Activated CD4-positive, alpha-beta T cell treated with anti-CD3 and anti-CD28 coated beads for 36 hours (primary cell): Measurements from ENCODE around the gene RADIL. TPM values are rescaled to one million over a fixed set of nuclear protein-coding genes. Genes with fewer than 3 reads are reported as not detected.

ENCODE experiments used
- ATAC-seq: fragments of 200-7000 bp; cut with Tn5 transposase; one replicate; pipeline ENCODE4 v1.10.0; 2021; ENCODE audit warnings: mild to moderate bottlenecking, moderate library complexity
- CTCF ChIA-PET: fragments of 350-600 bp; sonication (Branson Sonifier 250); formaldehyde crosslinking; loops from one replicate; lab custom pipeline; 2021; ENCODE audit warnings: antibody characterized with exemption; lab: Charles Lee
- POLR2A ChIA-PET: fragments of 350-600 bp; sonication (Branson Sonifier 250); formaldehyde crosslinking; loops from one replicate; lab custom pipeline; 2021; ENCODE audit warnings: antibody characterized with exemption, inconsistent platforms; lab: Charles Lee
- DNase-seq: peaks from one replicate; pipeline ENCODE4 v3.0.0-alpha.2; 2020
- H3K27ac Mint-ChIP-seq: one replicate; pipeline ENCODE4 v1.8.0; 2021; ENCODE audit warnings: mixed read lengths
- H3K27me3 Mint-ChIP-seq: one replicate; pipeline ENCODE4 v1.8.0; 2021; ENCODE audit warnings: mixed read lengths
- H3K36me3 Mint-ChIP-seq: one replicate; pipeline ENCODE4 v1.8.0; 2021; ENCODE audit warnings: low read depth, mixed read lengths
- H3K4me1 Mint-ChIP-seq: one replicate; pipeline ENCODE4 v1.8.0; 2021; ENCODE audit warnings: mixed read lengths
- H3K4me3 Mint-ChIP-seq: one replicate; pipeline ENCODE4 v1.8.0; 2021; ENCODE audit warnings: mild to moderate bottlenecking, moderate library complexity, mixed read lengths
- H3K9me3 Mint-ChIP-seq: one replicate; pipeline ENCODE4 v1.8.0; 2021; ENCODE audit warnings: low read depth, mixed read lengths
- intact Hi-C, 2 experiments: fragments of 100-400 bp; cut with DNase I in 1 of 2; cut with micrococcal nuclease in 1 of 2; formaldehyde crosslinking; loops; one replicate each; pipeline versions ENCODE4 v1.14.2 to v1.15.1; 2022 to 2024; cut with DNase I, micrococcal nuclease
- total RNA-seq, 2 experiments: library from RNA; stranded (reverse); gene quantifications; one replicate each; pipeline ENCODE4 v1.2.3, GENCODE V29; 2021

The RADIL gene
- under 1 TPM; 0.42 to 0.69 TPM for total RNA-seq

DNA sequence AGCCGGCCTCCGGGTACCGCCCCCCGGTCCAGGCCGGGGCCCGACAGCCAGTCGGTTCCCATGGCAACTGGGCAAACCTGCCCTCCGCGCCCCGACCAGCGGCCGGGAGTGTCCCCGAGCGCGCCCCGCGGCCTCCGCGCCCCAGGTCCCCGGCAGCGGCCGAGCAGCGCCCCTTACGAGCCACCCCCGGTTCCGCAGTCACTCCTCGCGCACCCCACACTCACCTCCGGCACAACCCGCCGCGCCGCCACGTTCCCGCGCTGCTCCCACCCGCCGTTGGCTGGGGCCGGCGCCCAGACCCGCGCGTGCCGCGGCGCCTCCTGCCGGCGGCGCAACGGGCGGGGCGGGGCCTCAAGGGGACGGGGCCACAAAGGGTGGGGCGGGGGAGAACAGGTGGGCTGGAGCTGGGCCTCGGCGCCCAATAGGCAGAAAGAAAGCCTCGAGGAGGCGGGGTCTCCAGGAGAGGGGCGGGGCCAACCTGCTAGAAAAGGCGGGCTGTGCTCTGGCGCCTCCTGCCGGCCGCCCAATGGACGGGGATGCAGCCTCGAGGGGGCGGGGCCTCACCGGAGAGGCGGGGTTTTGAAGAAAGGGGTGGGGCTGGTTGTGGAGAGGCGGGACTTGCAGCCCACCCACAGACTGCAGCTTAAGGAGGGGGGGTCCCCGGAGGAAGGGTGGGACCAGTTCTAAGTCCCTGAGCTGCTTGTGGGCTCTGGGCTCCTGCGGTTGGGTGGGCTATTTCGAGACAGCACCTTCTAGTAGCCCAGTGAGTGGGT, at the start of gene RADIL:
Gene RADIL, minus strand, starts transcription at position 345 of the 773 bp plus-strand sequence. CDS start 5,577 bp downstream, outside the sequence.
- intact Hi-C loops = loop anchor here (1.0 to 2.0 kb wide), 11 partner anchors 34 to 307 kb away; partner anchors contain the start of genes AP5Z1 (in 1 of the 2), FOXK1 (in 1 of the 2), RBAK (in 1 of the 2) and WIPI2 (in 1 of the 2)
- peak; percentile 98 for DNase-seq
- POLR2A ChIA-PET = interaction anchor here (0.6 kb wide), 1 partner anchor 8 kb away, joined by 5 read pairs; no protein-coding TSS in a partner anchor
- H3K4me1 Mint-ChIP-seq = peaks cover 10% of the 10 kb centered on the region
- CTCF ChIA-PET = interaction anchor here (0.6 to 2.8 kb wide), 18 partner anchors 9 to 990 kb away, joined by 3 to 24 read pairs (median 4); partner anchors contain the start of gene AP5Z1
- H3K9me3 Mint-ChIP-seq = no peaks in the 10 kb centered on the region
- H3K4me3 Mint-ChIP-seq = peak within 1 kb of the TSS; percentile 64
- H3K27ac Mint-ChIP-seq = no peak within 1 kb of the TSS
- H3K27me3 Mint-ChIP-seq = peaks cover 20% of the 10 kb centered on the region
- peak; percentile 100 for ATAC-seq
- H3K36me3 Mint-ChIP-seq = no peaks in the 10 kb centered on the region

DNA sequence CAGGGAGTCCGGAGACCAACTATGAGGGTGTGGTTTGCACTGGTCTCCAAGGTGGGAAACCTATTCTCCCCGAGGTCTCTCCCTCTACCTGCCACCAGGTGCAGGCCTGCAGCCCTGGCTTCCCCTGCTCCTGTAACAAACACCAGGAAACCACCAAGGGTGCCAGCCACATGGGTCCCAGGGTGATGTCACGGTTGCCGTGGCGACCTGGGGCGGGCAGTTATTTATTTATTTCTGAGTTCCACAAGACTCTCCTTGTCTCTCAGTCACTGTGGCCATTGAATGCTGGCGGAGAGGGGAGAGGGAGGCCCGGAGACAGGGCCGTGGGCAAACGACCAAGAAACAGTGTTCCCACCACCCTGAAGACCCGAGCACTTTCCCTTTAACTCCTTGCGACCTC, 48.4 kb upstream of the RADIL start:
- Mint-ChIP-seq H3K36me3 (no peaks in the 10 kb centered on the region), H3K27me3 (no peaks in the 10 kb centered on the region), H3K9me3 (no peaks in the 10 kb centered on the region), H3K4me1 (no peaks in the 10 kb centered on the region), H3K27ac (no peak overlapping the region), H3K4me3 (no peak overlapping the region)
- POLR2A ChIA-PET = no interaction called here
- intact Hi-C loops = no loop called here
- CTCF ChIA-PET = no interaction called here
- DNase-seq = no peak
- no peak for ATAC-seq

DNA sequence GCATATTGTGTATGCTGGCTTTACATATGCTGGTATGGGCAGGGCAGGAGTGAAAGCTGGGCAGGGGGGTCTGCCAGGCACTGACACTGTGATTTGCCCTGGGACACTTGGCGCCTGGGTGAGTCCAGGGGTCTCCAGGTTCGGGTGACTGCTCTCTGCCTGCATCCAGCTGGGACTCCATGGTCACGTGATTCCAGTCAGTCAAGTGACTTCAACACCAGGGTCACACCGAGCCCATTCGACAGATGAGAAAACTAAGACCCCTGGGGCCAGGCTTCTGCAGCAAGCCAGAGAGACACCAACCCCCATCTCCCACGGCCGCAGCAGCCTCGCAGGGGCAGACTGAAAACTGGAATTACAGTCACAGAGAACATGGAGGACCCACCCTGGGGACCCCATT, 45.5 kb upstream of the RADIL start:
- no peaks in the 10 kb centered on the region for H3K4me1 Mint-ChIP-seq
- POLR2A ChIA-PET = no interaction called here
- no peak for ATAC-seq

GRCh38 chr7:4928445-4928844, 44.9 kb upstream of the RADIL start:
- POLR2A ChIA-PET = no interaction called here
- Mint-ChIP-seq H3K9me3 (no peaks in the 10 kb centered on the region), H3K27me3 (no peaks in the 10 kb centered on the region)

More for the DNA sequence above, 45.5 kb upstream of the RADIL start:
- no peak for DNase-seq
- no peaks in the 10 kb centered on the region for H3K9me3 Mint-ChIP-seq
- CTCF ChIA-PET = interaction anchor here (0.6 kb wide), 1 partner anchor 98 kb away, joined by 3 read pairs; no protein-coding TSS in a partner anchor
- H3K36me3 Mint-ChIP-seq = no peaks in the 10 kb centered on the region
- H3K27ac Mint-ChIP-seq = no peak overlapping the region
- intact Hi-C loops = no loop called here
- no peak overlapping the region for H3K4me3 Mint-ChIP-seq
- no peaks in the 10 kb centered on the region for H3K27me3 Mint-ChIP-seq

DNA sequence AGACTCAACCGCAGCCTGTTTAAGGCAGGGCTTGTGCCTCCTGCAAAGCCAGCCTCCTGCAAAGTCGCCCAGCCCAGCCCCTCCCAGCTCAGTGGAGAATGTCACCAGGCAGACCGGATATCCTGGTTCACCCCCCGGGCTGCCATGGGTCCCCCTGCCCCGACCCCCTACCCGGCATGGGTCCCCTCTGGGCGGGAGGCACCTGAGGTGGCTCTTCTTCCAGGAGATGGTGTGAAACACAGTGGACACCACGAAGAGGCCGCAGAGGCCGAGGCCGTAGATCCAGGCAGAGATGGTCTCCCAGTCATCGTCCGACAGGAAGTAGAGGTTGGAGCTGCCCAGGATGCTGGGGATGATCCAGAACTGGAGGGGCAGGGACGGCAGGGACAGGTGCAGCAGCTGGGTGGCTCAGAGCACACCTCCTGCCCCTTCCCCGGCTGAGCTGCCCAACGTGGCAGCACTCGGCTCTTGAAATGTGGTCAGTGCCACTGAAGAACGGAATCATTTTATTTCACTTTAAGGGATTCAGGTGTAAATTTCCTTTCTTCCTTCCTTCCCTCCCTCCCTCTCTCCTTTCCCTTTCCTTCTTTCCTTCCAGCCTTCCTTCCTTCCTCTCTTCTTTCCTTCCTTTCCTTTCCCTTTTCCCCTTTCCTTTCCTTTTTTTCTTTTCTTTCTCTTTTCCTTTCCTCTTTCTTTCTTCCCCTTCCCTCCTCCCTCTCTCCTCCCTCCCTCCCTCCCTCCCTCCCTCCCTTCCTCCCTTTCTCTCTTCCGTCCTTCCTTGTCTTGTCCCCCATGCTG, 36.7 kb upstream of the RADIL start:
- ChIA-PET POLR2A (no interaction called here), CTCF (no interaction called here)
- Mint-ChIP-seq H3K9me3 (peaks cover 4% of the 10 kb centered on the region), H3K4me3 (no peak overlapping the region), H3K4me1 (no peaks in the 10 kb centered on the region), H3K27me3 (peaks cover 1% of the 10 kb centered on the region), H3K27ac (no peak overlapping the region), H3K36me3 (no peaks in the 10 kb centered on the region)
- DNase-seq (no peak), ATAC-seq (no peak)
- intact Hi-C loops = no loop called here

More at GRCh38 chr7:4928445-4928844, 44.9 kb upstream of the RADIL start:
- Mint-ChIP-seq H3K4me1 (no peaks in the 10 kb centered on the region), H3K27ac (no peak overlapping the region), H3K36me3 (no peaks in the 10 kb centered on the region), H3K4me3 (no peak overlapping the region)
- CTCF ChIA-PET = no interaction called here
- DNase-seq (no peak), ATAC-seq (no peak)
- intact Hi-C loops = no loop called here

DNA sequence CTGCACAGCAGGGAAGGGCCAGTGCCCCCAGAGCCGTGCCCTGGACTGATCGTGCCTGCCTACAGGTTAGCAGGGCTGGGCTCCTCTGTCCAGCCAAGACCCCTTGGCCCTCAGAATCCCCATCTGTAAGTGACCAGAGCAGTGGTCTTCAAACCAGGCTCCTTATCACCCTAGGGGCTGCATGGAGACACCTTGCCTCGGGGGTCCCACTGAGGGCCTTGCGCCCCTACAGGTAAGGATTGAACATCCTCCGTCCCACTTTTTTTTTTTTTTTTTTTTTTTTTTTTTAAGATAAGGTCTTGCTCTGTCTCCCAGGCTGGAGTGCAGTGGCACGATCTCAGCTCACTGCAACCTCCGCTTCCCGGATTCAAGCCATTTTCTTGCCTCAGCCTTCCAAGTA, 32.6 kb upstream of the RADIL start:
- ATAC-seq = no peak
- Mint-ChIP-seq H3K4me3 (no peak overlapping the region), H3K9me3 (peaks cover 4% of the 10 kb centered on the region), H3K27ac (no peak overlapping the region), H3K27me3 (no peaks in the 10 kb centered on the region), H3K36me3 (no peaks in the 10 kb centered on the region), H3K4me1 (no peaks in the 10 kb centered on the region)
- ChIA-PET CTCF (no interaction called here), POLR2A (no interaction called here)
- intact Hi-C loops = no loop called here
- DNase-seq = no peak

- no peak for DNase-seq
- H3K4me1 Mint-ChIP-seq = no peaks in the 10 kb centered on the region
- intact Hi-C loops = no loop called here
- H3K9me3 Mint-ChIP-seq = no peaks in the 10 kb centered on the region
- H3K36me3 Mint-ChIP-seq = no peaks in the 10 kb centered on the region
- H3K27me3 Mint-ChIP-seq = no peaks in the 10 kb centered on the region
- ChIA-PET POLR2A (no interaction called here), CTCF (interaction anchor here (0.7 kb wide), 2 partner anchors 12 to 150 kb away, joined by 3 read pairs; no protein-coding TSS in a partner anchor)
- H3K27ac Mint-ChIP-seq = no peak overlapping the region
- H3K4me3 Mint-ChIP-seq = no peak overlapping the region
- no peak for ATAC-seq
Measured at GRCh38 chr7:4911111-4911828, 27.8 kb upstream of the RADIL start.

DNA sequence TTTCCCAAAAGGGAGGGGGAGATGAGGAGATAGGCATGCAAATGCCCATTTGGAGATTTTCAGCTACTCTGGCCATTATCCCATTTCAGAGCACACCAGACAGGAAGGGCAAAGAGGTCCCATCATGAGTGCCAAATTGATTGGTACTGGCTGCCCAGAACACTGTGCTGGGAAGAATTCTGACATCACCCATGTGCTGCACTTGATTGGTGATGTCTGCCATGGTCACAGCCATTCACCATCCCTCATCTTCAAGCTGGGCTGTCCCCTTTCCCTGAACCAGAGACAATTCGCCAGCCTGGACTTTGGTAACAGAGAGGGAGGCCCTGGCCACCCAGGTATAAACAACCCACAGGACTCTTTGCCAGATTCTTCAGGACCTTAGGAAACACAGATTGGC, 23.2 kb upstream of the RADIL start:
- intact Hi-C loops = no loop called here
- Mint-ChIP-seq H3K27ac (no peak overlapping the region), H3K9me3 (no peaks in the 10 kb centered on the region), H3K27me3 (no peaks in the 10 kb centered on the region), H3K36me3 (no peaks in the 10 kb centered on the region), H3K4me3 (no peak overlapping the region), H3K4me1 (no peaks in the 10 kb centered on the region)
- POLR2A ChIA-PET = no interaction called here
- ATAC-seq (no peak), DNase-seq (no peak)
- CTCF ChIA-PET = interaction anchor here (0.6 to 0.7 kb wide), 2 partner anchors 92 to 464 kb away, joined by 3 read pairs; no protein-coding TSS in a partner anchor

DNA sequence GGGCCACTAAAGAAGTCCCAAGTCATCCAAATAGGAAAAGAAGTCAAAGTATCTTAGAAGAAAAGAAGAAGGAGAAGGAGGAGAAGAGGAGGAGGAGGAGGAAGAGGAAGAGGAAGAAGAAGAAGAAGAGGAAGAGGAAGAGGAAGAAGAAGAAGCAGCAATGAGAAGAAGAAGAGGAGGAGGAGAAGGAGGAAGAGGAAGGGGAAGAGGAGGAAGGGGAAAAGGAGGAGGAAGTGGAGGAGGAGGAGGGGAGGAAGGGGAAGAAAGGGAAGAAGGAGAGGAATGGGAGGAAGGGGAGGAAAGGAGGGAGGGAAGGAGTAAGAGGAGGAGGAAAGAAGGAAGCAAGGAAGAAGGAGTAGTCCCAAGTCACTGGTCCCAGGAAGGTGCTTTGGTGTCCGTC, 21.7 kb upstream of the RADIL start:
- H3K9me3 Mint-ChIP-seq = no peaks in the 10 kb centered on the region
- intact Hi-C loops = no loop called here
- no peak overlapping the region for H3K27ac Mint-ChIP-seq
- no peak for ATAC-seq
- H3K4me3 Mint-ChIP-seq = no peak overlapping the region
- ChIA-PET POLR2A (no interaction called here), CTCF (no interaction called here)
- DNase-seq = no peak
- H3K4me1 Mint-ChIP-seq = no peaks in the 10 kb centered on the region
- H3K27me3 Mint-ChIP-seq = no peaks in the 10 kb centered on the region
- no peaks in the 10 kb centered on the region for H3K36me3 Mint-ChIP-seq

DNA sequence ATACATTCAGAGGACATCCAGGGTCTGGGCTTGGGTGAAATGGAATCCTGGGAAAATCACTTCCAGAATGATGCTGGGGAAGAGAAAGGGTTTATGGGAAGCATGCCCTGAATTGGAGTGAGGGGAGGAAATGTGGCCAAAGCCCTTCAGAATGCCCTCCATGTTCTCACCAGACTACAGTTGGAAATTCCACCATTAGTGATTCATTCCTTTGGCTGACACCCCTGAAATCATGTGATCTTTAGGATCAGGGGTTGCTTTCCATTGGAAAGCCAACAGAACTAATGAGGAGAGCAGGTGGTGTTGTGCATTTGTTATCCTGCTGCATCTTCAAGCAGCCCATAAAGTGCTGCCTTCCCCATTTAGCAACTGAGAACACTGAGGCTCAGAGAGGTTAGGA, 20.8 kb upstream of the RADIL start:
- Mint-ChIP-seq H3K4me1 (no peaks in the 10 kb centered on the region), H3K9me3 (no peaks in the 10 kb centered on the region), H3K27ac (no peak overlapping the region), H3K4me3 (no peak overlapping the region), H3K36me3 (no peaks in the 10 kb centered on the region), H3K27me3 (no peaks in the 10 kb centered on the region)
- ChIA-PET CTCF (interaction anchor here (0.7 kb wide), 1 partner anchor 293 kb away, joined by 3 read pairs; no protein-coding TSS in a partner anchor), POLR2A (no interaction called here)
- intact Hi-C loops = no loop called here
- no peak for ATAC-seq
- no peak for DNase-seq

- no peak for ATAC-seq
- ChIA-PET POLR2A (no interaction called here), CTCF (interaction anchor here (0.9 kb wide), 1 partner anchor 97 kb away, joined by 3 read pairs; no protein-coding TSS in a partner anchor)
- Mint-ChIP-seq H3K4me1 (no peaks in the 10 kb centered on the region), H3K36me3 (no peaks in the 10 kb centered on the region), H3K4me3 (no peak overlapping the region), H3K27me3 (peaks cover 2% of the 10 kb centered on the region), H3K27ac (no peak overlapping the region), H3K9me3 (peaks cover 4% of the 10 kb centered on the region)
- intact Hi-C loops = no loop called here
- no peak for DNase-seq
Measured at GRCh38 chr7:4895766-4896165, 12.2 kb upstream of the RADIL start.
